Measurements from ENCODE around the gene RASGRF2. TPM values are rescaled to one million over a fixed set of nuclear protein-coding genes. Genes with fewer than 3 reads are reported as not detected.

RASGRF2 gene
- total and polyA plus RNA-seq, 10 donors, result 0.74 to 13.9 (median 8.8) TPM

DNA sequence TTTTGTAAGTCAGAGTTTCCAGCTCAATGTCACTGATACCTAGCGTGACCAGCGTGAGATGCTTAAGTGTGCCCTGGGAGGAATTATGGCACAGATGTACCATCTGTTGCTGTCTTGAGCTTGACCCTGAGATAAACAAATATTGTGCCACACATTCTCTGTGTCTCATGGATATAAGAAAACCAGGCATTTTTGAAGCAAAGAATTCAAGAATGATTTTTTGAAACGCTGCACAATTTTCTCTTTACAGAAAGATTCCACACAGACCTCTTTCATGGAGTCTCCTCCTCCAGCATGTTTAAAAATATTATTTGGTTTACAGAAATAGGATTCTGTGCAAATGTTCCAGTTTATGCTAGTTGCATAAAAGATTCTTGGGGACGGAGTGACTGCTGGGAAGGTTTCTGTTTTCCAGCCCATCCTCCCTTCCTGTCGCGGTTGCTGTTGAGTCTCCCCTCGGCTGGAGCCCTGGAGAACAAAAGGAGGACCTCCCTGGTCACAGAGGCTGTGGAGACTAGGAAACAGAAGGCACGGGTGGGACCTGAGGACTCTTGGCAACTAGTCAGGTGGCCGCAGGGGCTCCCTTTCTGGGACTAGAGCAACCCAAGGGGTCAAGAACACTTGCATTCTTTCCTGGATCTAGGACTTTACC, 120.8 kb downstream of the RASGRF2 start:
- H3K36me3 ChIP-seq, result peaks cover 0 to 20% (median 0%) of the 10 kb centered on the region in 6 donors
- intact Hi-C loops (cut with DNase I; ENCODE audit: low total_unique reads), result no loop called here
- no peak overlapping the region for H3K4me3 ChIP-seq
- DNase-seq, result no peak
- no peak overlapping the region for H3K27ac ChIP-seq
- TF ChIP-seq POLR2A (IDR thresholded peaks at IDR 0.05) (no peak), POLR2AphosphoS5 (IDR thresholded peaks at IDR 0.05) (no peak)
- TF ChIP-seq, protein P1, sequence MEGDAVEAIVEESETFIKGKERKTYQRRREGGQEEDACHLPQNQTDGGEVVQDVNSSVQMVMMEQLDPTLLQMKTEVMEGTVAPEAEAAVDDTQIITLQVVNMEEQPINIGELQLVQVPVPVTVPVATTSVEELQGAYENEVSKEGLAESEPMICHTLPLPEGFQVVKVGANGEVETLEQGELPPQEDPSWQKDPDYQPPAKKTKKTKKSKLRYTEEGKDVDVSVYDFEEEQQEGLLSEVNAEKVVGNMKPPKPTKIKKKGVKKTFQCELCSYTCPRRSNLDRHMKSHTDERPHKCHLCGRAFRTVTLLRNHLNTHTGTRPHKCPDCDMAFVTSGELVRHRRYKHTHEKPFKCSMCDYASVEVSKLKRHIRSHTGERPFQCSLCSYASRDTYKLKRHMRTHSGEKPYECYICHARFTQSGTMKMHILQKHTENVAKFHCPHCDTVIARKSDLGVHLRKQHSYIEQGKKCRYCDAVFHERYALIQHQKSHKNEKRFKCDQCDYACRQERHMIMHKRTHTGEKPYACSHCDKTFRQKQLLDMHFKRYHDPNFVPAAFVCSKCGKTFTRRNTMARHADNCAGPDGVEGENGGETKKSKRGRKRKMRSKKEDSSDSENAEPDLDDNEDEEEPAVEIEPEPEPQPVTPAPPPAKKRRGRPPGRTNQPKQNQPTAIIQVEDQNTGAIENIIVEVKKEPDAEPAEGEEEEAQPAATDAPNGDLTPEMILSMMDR (IDR thresholded peaks at IDR 0.05 in 8 of 11, conservative IDR thresholded peaks at IDR 0.05 in 3 of 11), result no peak
- H3K9me3 ChIP-seq, result peaks cover 0 to 15% (median 10%) of the 10 kb centered on the region in 8 donors
- H3K4me1 ChIP-seq, result no peaks in the 10 kb centered on the region
- WGBS, 5 donors, result 78 to 87% (median 81%) methylated on average over 9 of the region's 9 CpGs
- H3K27me3 ChIP-seq (replicated peaks in 1 of 7), result no peaks in the 10 kb centered on the region

DNA sequence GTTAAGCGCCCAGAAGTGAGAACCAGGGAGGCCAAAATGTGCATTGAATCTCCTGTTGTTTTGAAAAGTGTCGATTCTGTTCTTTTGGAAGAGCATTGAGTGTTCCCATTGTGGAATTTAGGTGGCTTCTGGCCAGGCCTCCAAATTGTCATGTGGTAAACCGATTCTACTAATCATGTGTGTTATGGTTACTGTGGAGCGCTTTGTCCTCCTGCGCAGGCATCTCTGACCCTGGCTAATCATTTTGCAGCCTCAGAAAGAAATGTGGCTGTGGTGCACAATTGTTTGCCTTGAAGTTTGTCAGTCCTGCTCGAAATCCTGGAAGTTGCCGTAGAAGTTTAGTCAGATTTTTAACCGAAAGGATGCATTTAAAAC, 121.3 kb downstream of the RASGRF2 start:
- Histone ChIP-seq H3K4me3 (no peak overlapping the region), H3K36me3 (peaks cover 0 to 21% (median under 1%) of the 10 kb centered on the region in 6 donors), H3K27me3 (replicated peaks in 1 of 7) (no peaks in the 10 kb centered on the region), H3K9me3 (peaks cover 0 to 15% (median 10%) of the 10 kb centered on the region in 8 donors), H3K4me1 (no peaks in the 10 kb centered on the region), H3K27ac (no peak overlapping the region)
- intact Hi-C loops (cut with DNase I; ENCODE audit: low total_unique reads), result no loop called here
- TF ChIP-seq, protein P1 (IDR thresholded peaks at IDR 0.05 in 8 of 11, conservative IDR thresholded peaks at IDR 0.05 in 3 of 11), result no peak
- TF ChIP-seq POLR2AphosphoS5 (IDR thresholded peaks at IDR 0.05) (no peak), POLR2A (IDR thresholded peaks at IDR 0.05) (no peak)
- WGBS, 5 donors, result 87 to 94% (median 90%) methylated on average over 8 of the region's 8 CpGs
- DNase-seq, result no peak

GRCh38 chr5:81086881-81087281, 126.7 kb downstream of the RASGRF2 start:
- H3K4me1 ChIP-seq, result no peaks in the 10 kb centered on the region
- no peak for TF ChIP-seq POLR2AphosphoS5 (IDR thresholded peaks at IDR 0.05)
- no peak for TF ChIP-seq POLR2A (IDR thresholded peaks at IDR 0.05)
- intact Hi-C loops (cut with DNase I; ENCODE audit: low total_unique reads), result no loop called here
- H3K4me3 ChIP-seq, result no peak overlapping the region
- H3K27me3 ChIP-seq (replicated peaks in 1 of 7), result no peaks in the 10 kb centered on the region
- H3K9me3 ChIP-seq, result no peaks in the 10 kb centered on the region
- no peak overlapping the region for H3K27ac ChIP-seq
- peaks cover 0 to 24% (median 10%) of the 10 kb centered on the region in 6 donors for H3K36me3 ChIP-seq
- DNase-seq, result no peak
- WGBS, 5 donors, result 93 to 98% (median 96%) methylated on average over 20 to 27 of the region's 27 CpGs

DNA sequence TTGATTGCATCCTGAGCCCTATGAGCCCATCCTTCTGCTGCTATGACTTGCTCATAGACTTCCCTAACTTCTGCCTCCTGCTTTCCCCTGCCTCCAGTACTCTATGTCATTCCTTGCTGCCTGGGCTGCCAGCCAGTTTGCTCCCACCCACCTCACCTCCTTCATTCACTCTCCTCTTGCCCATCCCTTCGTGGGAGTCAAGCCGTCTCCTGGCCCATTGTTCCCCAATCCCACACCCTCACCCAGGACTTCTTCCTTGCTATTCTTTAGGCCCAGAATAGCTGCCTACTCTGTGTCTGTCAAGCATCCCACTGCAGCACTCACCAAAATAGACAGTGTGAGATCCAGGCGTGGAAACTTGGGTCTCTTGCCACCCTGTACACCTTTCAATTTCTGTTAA, 131.0 kb downstream of the RASGRF2 start:
- H3K4me3 ChIP-seq, result no peak overlapping the region
- 90 to 93% (median 92%) methylated on average over 3 of the region's 3 CpGs for WGBS, 5 donors
- no peaks in the 10 kb centered on the region for H3K9me3 ChIP-seq
- no peaks in the 10 kb centered on the region for H3K4me1 ChIP-seq
- TF ChIP-seq POLR2A (IDR thresholded peaks at IDR 0.05) (no peak), POLR2AphosphoS5 (IDR thresholded peaks at IDR 0.05) (no peak)
- TF ChIP-seq, protein P1 (IDR thresholded peaks at IDR 0.05 in 8 of 11, conservative IDR thresholded peaks at IDR 0.05 in 3 of 11), result no peak
- no peak overlapping the region for H3K27ac ChIP-seq
- no peak for DNase-seq
- H3K27me3 ChIP-seq (replicated peaks in 1 of 7), result no peaks in the 10 kb centered on the region
- H3K36me3 ChIP-seq, result peaks cover 0 to 20% (median 10%) of the 10 kb centered on the region in 6 donors
- intact Hi-C loops (cut with DNase I; ENCODE audit: low total_unique reads), result no loop called here

Measured in spleen (tissue), 11 donors.